GM10248 (cell line): Measurements from ENCODE around the gene GJA3.

Experiments used
- CTCF ChIA-PET: fragments of 300-600 bp; sonication (Branson Sonifier 250); formaldehyde crosslinking; extraction: SDS; loops from one replicate; lab custom pipeline; 2021; ENCODE audit warnings: antibody characterized with exemption; lab: Yijun Ruan, JAX
- POLR2A ChIA-PET: fragments of 350-650 bp; sonication (Branson Sonifier 250); formaldehyde crosslinking; extraction: SDS; loops from one replicate; lab custom pipeline; 2020; ENCODE audit warnings: antibody characterized with exemption; lab: Yijun Ruan, JAX
- DNase-seq: peaks from one replicate; pipeline ENCODE4 v3.0.0; 2012; ENCODE audit errors: extremely low spot score
- TF ChIP-seq, protein P1 (sequence below): IDR thresholded peaks from 2 replicates; pipeline ENCODE4 v1.5.1; 2012; ENCODE audit warnings: mild to moderate bottlenecking, low read depth; ENCODE audit errors: extremely low read depth, missing control alignments, control extremely low read depth

The GJA3 gene

DNA sequence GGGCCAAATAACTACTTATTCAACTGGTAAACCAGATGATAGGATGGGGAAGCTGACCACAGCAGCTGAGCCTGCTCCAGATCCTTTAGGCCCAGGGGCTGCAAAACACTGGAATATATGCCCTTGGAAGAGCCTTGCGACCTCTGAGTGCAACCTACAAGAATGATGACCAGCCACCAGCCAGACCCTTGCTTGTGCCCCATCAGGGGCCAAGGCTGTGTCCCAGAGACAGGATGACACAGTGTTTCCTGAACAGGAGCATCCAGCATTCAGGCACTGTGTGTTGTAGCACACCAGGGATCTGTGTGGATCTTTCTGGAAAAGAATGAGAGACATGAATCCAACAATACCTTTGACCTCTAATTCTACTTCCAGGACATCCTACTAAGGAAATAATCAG, 14.5 kb downstream of the GJA3 start:
- TF ChIP-seq, protein P1, sequence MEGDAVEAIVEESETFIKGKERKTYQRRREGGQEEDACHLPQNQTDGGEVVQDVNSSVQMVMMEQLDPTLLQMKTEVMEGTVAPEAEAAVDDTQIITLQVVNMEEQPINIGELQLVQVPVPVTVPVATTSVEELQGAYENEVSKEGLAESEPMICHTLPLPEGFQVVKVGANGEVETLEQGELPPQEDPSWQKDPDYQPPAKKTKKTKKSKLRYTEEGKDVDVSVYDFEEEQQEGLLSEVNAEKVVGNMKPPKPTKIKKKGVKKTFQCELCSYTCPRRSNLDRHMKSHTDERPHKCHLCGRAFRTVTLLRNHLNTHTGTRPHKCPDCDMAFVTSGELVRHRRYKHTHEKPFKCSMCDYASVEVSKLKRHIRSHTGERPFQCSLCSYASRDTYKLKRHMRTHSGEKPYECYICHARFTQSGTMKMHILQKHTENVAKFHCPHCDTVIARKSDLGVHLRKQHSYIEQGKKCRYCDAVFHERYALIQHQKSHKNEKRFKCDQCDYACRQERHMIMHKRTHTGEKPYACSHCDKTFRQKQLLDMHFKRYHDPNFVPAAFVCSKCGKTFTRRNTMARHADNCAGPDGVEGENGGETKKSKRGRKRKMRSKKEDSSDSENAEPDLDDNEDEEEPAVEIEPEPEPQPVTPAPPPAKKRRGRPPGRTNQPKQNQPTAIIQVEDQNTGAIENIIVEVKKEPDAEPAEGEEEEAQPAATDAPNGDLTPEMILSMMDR, result no peak
- ChIA-PET POLR2A (no interaction called here), CTCF (interaction anchor here (1.2 to 1.6 kb wide), 2 partner anchors 11 to 27 kb away, joined by 4 to 5 read pairs; no protein-coding TSS in a partner anchor)
- DNase-seq, result no peak

DNA sequence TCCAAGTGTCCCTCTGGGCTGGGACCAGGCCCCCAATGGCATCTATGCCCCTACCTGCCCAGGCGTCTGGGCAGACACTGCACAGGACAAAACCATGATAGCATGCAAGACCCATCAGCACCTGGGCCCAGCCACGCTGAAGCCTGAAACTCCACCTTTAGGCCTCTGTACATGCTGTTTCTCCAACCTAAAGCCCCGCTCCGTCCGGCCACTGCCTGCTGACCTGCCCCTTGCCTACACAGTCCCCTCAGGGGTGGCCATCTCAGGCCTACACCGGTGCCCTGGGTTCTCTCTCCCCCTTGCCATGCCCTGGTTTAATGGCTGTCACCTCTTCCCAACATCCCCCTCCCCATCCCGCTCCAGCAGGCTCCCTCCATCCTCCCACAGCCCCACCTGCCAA, 15.3 kb downstream of the GJA3 start:
- ChIA-PET CTCF (no interaction called here), POLR2A (no interaction called here)
- no peak for DNase-seq
- TF ChIP-seq, protein P1, result no peak

DNA sequence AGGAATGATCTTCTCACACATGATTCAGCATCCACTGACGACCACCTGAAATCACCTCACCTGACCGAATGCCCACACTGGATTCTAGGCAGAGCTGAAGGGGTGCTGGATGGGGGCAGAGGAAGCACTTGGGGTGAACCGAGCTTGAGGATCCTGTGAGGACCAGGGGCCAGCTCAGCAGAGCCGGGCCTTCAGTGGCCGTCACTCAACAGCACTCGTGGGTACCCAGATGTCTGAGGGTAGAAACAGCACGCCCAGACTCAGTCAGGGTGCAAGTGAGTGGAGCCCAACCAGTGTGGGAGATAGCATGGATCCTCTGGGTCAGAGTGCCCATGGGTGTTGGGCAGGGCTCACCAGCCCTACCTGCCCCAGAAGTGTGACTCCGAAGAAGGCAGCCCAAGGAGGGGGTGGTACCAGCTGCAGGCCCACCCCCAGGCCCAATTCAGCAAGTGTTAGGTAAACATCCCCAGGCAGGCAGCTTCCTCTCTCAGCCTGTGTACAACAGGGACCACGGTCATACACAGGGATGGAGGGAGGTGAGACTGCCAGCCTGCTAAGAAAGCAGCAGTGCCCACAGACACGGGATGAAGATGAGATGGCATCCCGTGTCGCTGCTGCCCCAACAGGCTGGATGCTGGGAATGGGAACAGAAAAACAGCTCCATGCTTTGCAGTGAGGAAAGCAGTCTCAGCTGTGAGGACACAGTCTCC, 16.6 kb downstream of the GJA3 start:
- TF ChIP-seq, protein P1, result no peak
- POLR2A ChIA-PET, result no interaction called here
- no peak for DNase-seq
- CTCF ChIA-PET, result interaction anchor here (0.6 to 1.7 kb wide), 2 partner anchors 8 to 16 kb away, joined by 3 read pairs; partner anchors contain the start of gene GJA3

DNA sequence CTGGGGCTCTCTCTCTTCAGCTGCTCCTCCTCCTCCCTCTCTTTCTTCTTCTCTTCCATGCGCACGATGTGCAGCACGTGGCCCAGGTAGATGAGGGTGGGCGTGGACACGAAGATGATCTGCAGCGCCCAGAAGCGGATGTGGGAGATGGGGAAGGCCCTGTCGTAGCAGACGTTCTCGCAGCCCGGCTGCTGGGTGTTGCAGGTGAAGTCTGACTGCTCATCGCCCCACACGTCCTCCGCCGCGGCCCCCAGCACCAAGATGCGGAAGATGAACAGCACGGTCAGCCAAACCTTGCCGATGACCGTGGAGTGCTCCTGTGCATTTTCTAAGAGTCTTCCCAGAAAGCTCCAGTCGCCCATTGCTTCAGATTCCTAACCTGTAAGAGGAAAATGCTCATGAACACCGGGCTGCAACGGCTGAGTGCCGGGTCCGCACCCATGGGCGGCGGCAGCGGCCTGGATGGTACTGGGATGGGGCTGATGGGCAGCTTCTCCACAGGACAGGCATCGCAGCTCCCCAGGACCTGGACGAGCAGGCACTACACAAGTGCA, 17.8 kb downstream of the GJA3 start:
- ChIA-PET CTCF (interaction anchor here (0.8 to 1.7 kb wide), 3 partner anchors 15 to 43 kb away, joined by 3 read pairs; partner anchors contain the start of gene GJA3), POLR2A (no interaction called here)
- TF ChIP-seq, protein P1, result no peak
- DNase-seq, result no peak

DNA sequence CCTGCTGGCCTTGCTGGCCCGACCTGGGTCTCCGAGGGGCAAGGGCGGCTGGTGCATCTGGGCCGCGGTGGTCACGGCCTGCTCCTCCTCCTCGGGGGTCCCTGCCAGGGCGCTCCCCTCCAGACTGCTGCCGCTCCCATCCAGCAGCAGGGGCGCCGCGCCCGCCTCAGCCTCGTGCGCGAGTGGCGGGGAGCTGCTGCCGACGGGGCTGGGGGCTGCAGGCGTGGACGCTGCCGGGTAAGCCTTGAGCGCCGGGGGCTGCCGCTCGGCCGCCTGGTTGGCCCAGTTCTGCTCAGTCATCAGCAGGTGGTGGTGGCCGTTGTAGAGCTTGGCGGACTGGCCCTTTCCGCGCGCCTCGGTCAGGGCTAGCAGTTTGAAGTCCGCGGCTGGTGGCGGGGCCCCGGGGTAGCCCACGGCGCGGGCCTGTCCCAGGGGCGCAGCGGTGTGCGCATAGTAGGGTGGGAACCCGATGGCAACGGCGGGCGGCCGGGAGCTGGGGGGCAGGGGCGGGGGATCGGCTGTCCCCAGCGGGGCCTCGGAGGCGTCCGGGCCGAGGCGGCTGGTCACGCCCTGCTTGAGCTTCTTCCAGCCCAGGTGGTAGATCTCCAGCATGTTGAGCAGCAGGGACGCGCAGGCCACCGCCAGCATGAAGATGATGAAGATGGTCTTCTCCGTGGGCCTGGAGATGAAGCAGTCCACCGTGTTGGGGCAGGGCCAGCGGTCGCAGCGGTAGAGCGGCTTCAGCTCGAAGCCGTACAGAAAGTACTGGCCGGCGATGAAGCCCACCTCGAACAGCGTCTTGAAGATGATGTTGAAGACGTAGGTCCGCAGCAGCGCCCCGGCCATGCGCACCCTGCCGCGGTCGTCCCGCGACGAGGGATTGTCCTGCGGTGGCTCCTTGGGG, 18.6 kb downstream of the GJA3 start:
- no peak for DNase-seq
- POLR2A ChIA-PET, result no interaction called here
- TF ChIP-seq, protein P1, result no peak
- CTCF ChIA-PET, result interaction anchor here (0.8 to 1.7 kb wide), 5 partner anchors 14 to 86 kb away, joined by 3 read pairs; partner anchors contain the start of gene GJA3
